Measurements from ENCODE around the gene PRPF8.

The PRPF8 gene

GRCh38 chr17:1625053-1625452, 59.6 kb downstream of the PRPF8 start:
- Histone ChIP-seq H3K27ac (ENCODE audit: low read length) (no peak overlapping the region), H3K9ac (ENCODE audit: low read length in 2 of 2) (no peak overlapping the region)

GRCh38 chr17:1624650-1625049, 60.0 kb downstream of the PRPF8 start:
- Histone ChIP-seq H3K4me3 (ENCODE audit: low read length in 2 of 2) (no peak overlapping the region), H3K27me3 (ENCODE audit: control insufficient read depth in 1 of 2, insufficient read depth in 2 of 2, low read length in 2 of 2) (no peaks in the 10 kb centered on the region), H3K36me3 (ENCODE audit: control insufficient read depth in 2 of 2, insufficient read depth in 2 of 2, low read length in 2 of 2) (peaks cover 0 to 3% of the 10 kb centered on the region in 2 donors), H3K9me3 (ENCODE audit: control insufficient read depth in 2 of 2, low read length in 2 of 2) (no peaks in the 10 kb centered on the region), H3K4me1 (ENCODE audit: control insufficient read depth, insufficient read depth, low read length) (peaks cover 16% of the 10 kb centered on the region), H3K27ac (ENCODE audit: low read length) (no peak overlapping the region), H3K9ac (ENCODE audit: low read length in 2 of 2) (no peak overlapping the region)

More at GRCh38 chr17:1625053-1625452, 59.6 kb downstream of the PRPF8 start:
- H3K36me3 ChIP-seq (ENCODE audit: control insufficient read depth in 2 of 2, insufficient read depth in 2 of 2, low read length in 2 of 2) = peaks cover 0 to 3% of the 10 kb centered on the region in 2 donors
- peaks cover 18% of the 10 kb centered on the region for H3K4me1 ChIP-seq (ENCODE audit: control insufficient read depth, insufficient read depth, low read length)
- no peaks in the 10 kb centered on the region for H3K27me3 ChIP-seq (ENCODE audit: control insufficient read depth in 1 of 2, insufficient read depth in 2 of 2, low read length in 2 of 2)
- H3K4me3 ChIP-seq (ENCODE audit: low read length in 2 of 2) = no peak overlapping the region
- H3K9me3 ChIP-seq (ENCODE audit: control insufficient read depth in 2 of 2, low read length in 2 of 2) = no peaks in the 10 kb centered on the region

GRCh38 chr17:1623057-1623630, 61.5 kb downstream of the PRPF8 start:
- Histone ChIP-seq H3K27ac (ENCODE audit: low read length) (no peak overlapping the region), H3K4me1 (ENCODE audit: control insufficient read depth, insufficient read depth, low read length) (peaks cover 10% of the 10 kb centered on the region), H3K4me3 (ENCODE audit: low read length in 2 of 2) (no peak overlapping the region), H3K36me3 (ENCODE audit: control insufficient read depth in 2 of 2, insufficient read depth in 2 of 2, low read length in 2 of 2) (peaks cover 0 to 3% of the 10 kb centered on the region in 2 donors), H3K27me3 (ENCODE audit: control insufficient read depth in 1 of 2, insufficient read depth in 2 of 2, low read length in 2 of 2) (no peaks in the 10 kb centered on the region), H3K9ac (ENCODE audit: low read length in 2 of 2) (no peak overlapping the region), H3K9me3 (ENCODE audit: control insufficient read depth in 2 of 2, low read length in 2 of 2) (no peaks in the 10 kb centered on the region)

GRCh38 chr17:1621273-1621954, 63.3 kb downstream of the PRPF8 start:
- Histone ChIP-seq H3K4me1 (ENCODE audit: control insufficient read depth, insufficient read depth, low read length) (no peaks in the 10 kb centered on the region), H3K4me3 (ENCODE audit: low read length in 2 of 2) (no peak overlapping the region), H3K36me3 (ENCODE audit: control insufficient read depth in 2 of 2, insufficient read depth in 2 of 2, low read length in 2 of 2) (peaks cover 0 to 3% of the 10 kb centered on the region in 2 donors), H3K9ac (ENCODE audit: low read length in 2 of 2) (no peak overlapping the region), H3K9me3 (ENCODE audit: control insufficient read depth in 2 of 2, low read length in 2 of 2) (no peaks in the 10 kb centered on the region), H3K27me3 (ENCODE audit: control insufficient read depth in 1 of 2, insufficient read depth in 2 of 2, low read length in 2 of 2) (no peaks in the 10 kb centered on the region), H3K27ac (ENCODE audit: low read length) (no peak overlapping the region)

- H3K4me1 ChIP-seq (ENCODE audit: control insufficient read depth, insufficient read depth, low read length) = no peaks in the 10 kb centered on the region
- no peak overlapping the region for H3K27ac ChIP-seq (ENCODE audit: low read length)
- no peaks in the 10 kb centered on the region for H3K9me3 ChIP-seq (ENCODE audit: control insufficient read depth in 2 of 2, low read length in 2 of 2)
- H3K4me3 ChIP-seq (ENCODE audit: low read length in 2 of 2) = no peak overlapping the region
- H3K9ac ChIP-seq (ENCODE audit: low read length in 2 of 2) = no peak overlapping the region
- peaks cover 0 to 3% of the 10 kb centered on the region in 2 donors for H3K36me3 ChIP-seq (ENCODE audit: control insufficient read depth in 2 of 2, insufficient read depth in 2 of 2, low read length in 2 of 2)
- H3K27me3 ChIP-seq (ENCODE audit: control insufficient read depth in 1 of 2, insufficient read depth in 2 of 2, low read length in 2 of 2) = no peaks in the 10 kb centered on the region
Observed at GRCh38 chr17:1620486-1620885, 64.2 kb downstream of the PRPF8 start.

GRCh38 chr17:1617620-1618174, 67.0 kb downstream of the PRPF8 start:
- no peak overlapping the region for H3K9ac ChIP-seq (ENCODE audit: low read length in 2 of 2)

GRCh38 chr17:1616101-1616500, 68.6 kb downstream of the PRPF8 start:
- Histone ChIP-seq H3K27me3 (ENCODE audit: control insufficient read depth in 1 of 2, insufficient read depth in 2 of 2, low read length in 2 of 2) (no peaks in the 10 kb centered on the region), H3K27ac (ENCODE audit: low read length) (no peak overlapping the region), H3K4me1 (ENCODE audit: control insufficient read depth, insufficient read depth, low read length) (no peaks in the 10 kb centered on the region), H3K36me3 (ENCODE audit: control insufficient read depth in 2 of 2, insufficient read depth in 2 of 2, low read length in 2 of 2) (peaks cover 0 to 3% of the 10 kb centered on the region in 2 donors), H3K9ac (ENCODE audit: low read length in 2 of 2) (no peak overlapping the region), H3K9me3 (ENCODE audit: control insufficient read depth in 2 of 2, low read length in 2 of 2) (no peaks in the 10 kb centered on the region), H3K4me3 (ENCODE audit: low read length in 2 of 2) (no peak overlapping the region)

More at GRCh38 chr17:1617620-1618174, 67.0 kb downstream of the PRPF8 start:
- no peaks in the 10 kb centered on the region for H3K4me1 ChIP-seq (ENCODE audit: control insufficient read depth, insufficient read depth, low read length)
- peaks cover 0 to 3% of the 10 kb centered on the region in 2 donors for H3K36me3 ChIP-seq (ENCODE audit: control insufficient read depth in 2 of 2, insufficient read depth in 2 of 2, low read length in 2 of 2)
- H3K27ac ChIP-seq (ENCODE audit: low read length) = no peak overlapping the region
- no peak overlapping the region for H3K4me3 ChIP-seq (ENCODE audit: low read length in 2 of 2)
- no peaks in the 10 kb centered on the region for H3K9me3 ChIP-seq (ENCODE audit: control insufficient read depth in 2 of 2, low read length in 2 of 2)
- no peaks in the 10 kb centered on the region for H3K27me3 ChIP-seq (ENCODE audit: control insufficient read depth in 1 of 2, insufficient read depth in 2 of 2, low read length in 2 of 2)

- Histone ChIP-seq H3K9ac (ENCODE audit: low read length in 2 of 2) (no peak overlapping the region), H3K27ac (ENCODE audit: low read length) (no peak overlapping the region), H3K4me3 (ENCODE audit: low read length in 2 of 2) (no peak overlapping the region), H3K9me3 (ENCODE audit: control insufficient read depth in 2 of 2, low read length in 2 of 2) (no peaks in the 10 kb centered on the region), H3K4me1 (ENCODE audit: control insufficient read depth, insufficient read depth, low read length) (no peaks in the 10 kb centered on the region), H3K27me3 (ENCODE audit: control insufficient read depth in 1 of 2, insufficient read depth in 2 of 2, low read length in 2 of 2) (no peaks in the 10 kb centered on the region), H3K36me3 (ENCODE audit: control insufficient read depth in 2 of 2, insufficient read depth in 2 of 2, low read length in 2 of 2) (peaks cover 0 to 3% of the 10 kb centered on the region in 2 donors)
Observed at GRCh38 chr17:1612400-1612799, 72.3 kb downstream of the PRPF8 start.

- H3K36me3 ChIP-seq (ENCODE audit: control insufficient read depth in 2 of 2, insufficient read depth in 2 of 2, low read length in 2 of 2) = peaks cover 0 to 3% of the 10 kb centered on the region in 2 donors
- H3K4me3 ChIP-seq (ENCODE audit: low read length in 2 of 2) = no peak overlapping the region
- H3K9ac ChIP-seq (ENCODE audit: low read length in 2 of 2) = no peak overlapping the region
- no peak overlapping the region for H3K27ac ChIP-seq (ENCODE audit: low read length)
- no peaks in the 10 kb centered on the region for H3K9me3 ChIP-seq (ENCODE audit: control insufficient read depth in 2 of 2, low read length in 2 of 2)
- peaks cover 2% of the 10 kb centered on the region for H3K4me1 ChIP-seq (ENCODE audit: control insufficient read depth, insufficient read depth, low read length)
- H3K27me3 ChIP-seq (ENCODE audit: control insufficient read depth in 1 of 2, insufficient read depth in 2 of 2, low read length in 2 of 2) = no peaks in the 10 kb centered on the region
Observed at GRCh38 chr17:1611715-1612114, 73.0 kb downstream of the PRPF8 start.

GRCh38 chr17:1608676-1609075, 76.0 kb downstream of the PRPF8 start:
- H3K27me3 ChIP-seq (ENCODE audit: control insufficient read depth in 1 of 2, insufficient read depth in 2 of 2, low read length in 2 of 2) = no peaks in the 10 kb centered on the region
- H3K9ac ChIP-seq (ENCODE audit: low read length in 2 of 2) = no peak overlapping the region
- H3K4me1 ChIP-seq (ENCODE audit: control insufficient read depth, insufficient read depth, low read length) = peaks cover 6% of the 10 kb centered on the region
- no peak overlapping the region for H3K4me3 ChIP-seq (ENCODE audit: low read length in 2 of 2)
- no peaks in the 10 kb centered on the region for H3K9me3 ChIP-seq (ENCODE audit: control insufficient read depth in 2 of 2, low read length in 2 of 2)
- H3K36me3 ChIP-seq (ENCODE audit: control insufficient read depth in 2 of 2, insufficient read depth in 2 of 2, low read length in 2 of 2) = peaks cover 0 to 4% of the 10 kb centered on the region in 2 donors
- no peak overlapping the region for H3K27ac ChIP-seq (ENCODE audit: low read length)

GRCh38 chr17:1607971-1608320, 76.7 kb downstream of the PRPF8 start:
- H3K9me3 ChIP-seq (ENCODE audit: control insufficient read depth in 2 of 2, low read length in 2 of 2) = no peaks in the 10 kb centered on the region
- H3K27ac ChIP-seq (ENCODE audit: low read length) = peak overlapping the region; percentile 41

More at GRCh38 chr17:1607971-1608320, 76.7 kb downstream of the PRPF8 start:
- H3K27me3 ChIP-seq (ENCODE audit: control insufficient read depth in 1 of 2, insufficient read depth in 2 of 2, low read length in 2 of 2) = no peaks in the 10 kb centered on the region
- H3K36me3 ChIP-seq (ENCODE audit: control insufficient read depth in 2 of 2, insufficient read depth in 2 of 2, low read length in 2 of 2) = peaks cover 0 to 4% of the 10 kb centered on the region in 2 donors
- no peak overlapping the region for H3K4me3 ChIP-seq (ENCODE audit: low read length in 2 of 2)
- H3K4me1 ChIP-seq (ENCODE audit: control insufficient read depth, insufficient read depth, low read length) = peaks cover 6% of the 10 kb centered on the region
- H3K9ac ChIP-seq (ENCODE audit: low read length in 2 of 2) = no peak overlapping the region

All from stomach smooth muscle (tissue), 2 donors.